ENCODE measurements around the gene ERG28. TPM values are rescaled to one million over a fixed set of nuclear protein-coding genes. Genes with fewer than 3 reads are reported as not detected.

Gene ERG28
- total RNA-seq, 1 experiment from 2014 or later = 18.4 TPM

DNA sequence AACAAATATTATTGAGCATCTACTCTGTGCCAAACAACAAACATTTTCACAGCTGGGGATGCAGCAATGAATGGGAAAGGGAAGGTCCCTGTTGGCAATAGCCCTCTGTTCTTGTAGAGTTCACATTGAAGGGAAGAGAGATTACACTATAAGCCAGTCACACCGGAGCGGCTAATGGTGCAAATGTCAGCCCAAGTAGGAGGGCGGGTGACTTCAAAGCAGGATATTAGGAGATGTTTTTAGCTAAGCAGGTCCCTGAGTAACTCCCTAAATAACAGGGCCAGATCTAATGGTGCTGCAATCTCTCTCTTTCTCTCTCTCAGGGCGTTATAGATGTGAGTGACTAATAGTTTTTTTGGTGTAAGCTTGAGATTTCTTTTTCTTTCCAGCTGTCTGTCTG lies 51.6 kb downstream of the ERG28 start:
- CTCF ChIA-PET = no interaction called here

More for the DNA sequence above, 51.6 kb downstream of the ERG28 start:
- no peak for TF ChIP-seq CBX3 (IDR thresholded peaks at IDR 0.05; ENCODE audit: low read depth)
- TF ChIP-seq SIN3A (IDR thresholded peaks at IDR 0.05; ENCODE audit: low read depth) = no peak
- TF ChIP-seq, protein P1, sequence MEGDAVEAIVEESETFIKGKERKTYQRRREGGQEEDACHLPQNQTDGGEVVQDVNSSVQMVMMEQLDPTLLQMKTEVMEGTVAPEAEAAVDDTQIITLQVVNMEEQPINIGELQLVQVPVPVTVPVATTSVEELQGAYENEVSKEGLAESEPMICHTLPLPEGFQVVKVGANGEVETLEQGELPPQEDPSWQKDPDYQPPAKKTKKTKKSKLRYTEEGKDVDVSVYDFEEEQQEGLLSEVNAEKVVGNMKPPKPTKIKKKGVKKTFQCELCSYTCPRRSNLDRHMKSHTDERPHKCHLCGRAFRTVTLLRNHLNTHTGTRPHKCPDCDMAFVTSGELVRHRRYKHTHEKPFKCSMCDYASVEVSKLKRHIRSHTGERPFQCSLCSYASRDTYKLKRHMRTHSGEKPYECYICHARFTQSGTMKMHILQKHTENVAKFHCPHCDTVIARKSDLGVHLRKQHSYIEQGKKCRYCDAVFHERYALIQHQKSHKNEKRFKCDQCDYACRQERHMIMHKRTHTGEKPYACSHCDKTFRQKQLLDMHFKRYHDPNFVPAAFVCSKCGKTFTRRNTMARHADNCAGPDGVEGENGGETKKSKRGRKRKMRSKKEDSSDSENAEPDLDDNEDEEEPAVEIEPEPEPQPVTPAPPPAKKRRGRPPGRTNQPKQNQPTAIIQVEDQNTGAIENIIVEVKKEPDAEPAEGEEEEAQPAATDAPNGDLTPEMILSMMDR (IDR thresholded peaks at IDR 0.05 in 2 of 3, conservative IDR thresholded peaks at IDR 0.05 in 1 of 3; ENCODE audit: borderline replicate concordance in 1 of 3, insufficient read depth in 1 of 3, low read depth in 2 of 3, low read length in 2 of 3) = no peak
- TF ChIP-seq, protein P2, sequence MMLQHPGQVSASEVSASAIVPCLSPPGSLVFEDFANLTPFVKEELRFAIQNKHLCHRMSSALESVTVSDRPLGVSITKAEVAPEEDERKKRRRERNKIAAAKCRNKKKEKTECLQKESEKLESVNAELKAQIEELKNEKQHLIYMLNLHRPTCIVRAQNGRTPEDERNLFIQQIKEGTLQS (IDR thresholded peaks at IDR 0.05) = no peak
- TF ChIP-seq ELF1 (IDR thresholded peaks at IDR 0.05; ENCODE audit: borderline replicate concordance, low read depth) = no peak
- no peak for TF ChIP-seq YY1 (IDR thresholded peaks at IDR 0.05; ENCODE audit: extremely low read depth, insufficient replicate concordance, low read depth, low read length)
- TF ChIP-seq SRF (IDR thresholded peaks at IDR 0.05; ENCODE audit: low read depth) = no peak
- TF ChIP-seq EZH2phosphoT487 (IDR thresholded peaks at IDR 0.05; ENCODE audit: borderline replicate concordance) = no peak
- TF ChIP-seq POLR2A (IDR thresholded peaks at IDR 0.05; ENCODE audit: borderline replicate concordance, extremely low read depth, insufficient read depth, insufficient read length) = no peak
- no peak for TF ChIP-seq POLR2AphosphoS5 (IDR thresholded peaks at IDR 0.05; ENCODE audit: low read depth, low read length)
- TF ChIP-seq JUND (IDR thresholded peaks at IDR 0.05) = no peak
- TF ChIP-seq RAD21 (IDR thresholded peaks at IDR 0.05; ENCODE audit: low read depth) = no peak
- no peak for TF ChIP-seq ZNF274 (IDR thresholded peaks at IDR 0.05; ENCODE audit: low read depth, low read length)
- TF ChIP-seq EGR1 (IDR thresholded peaks at IDR 0.05; ENCODE audit: low read depth) = no peak
- no peak for TF ChIP-seq CEBPB (IDR thresholded peaks at IDR 0.05; ENCODE audit: low read depth)
- no peak for TF ChIP-seq SP1 (IDR thresholded peaks at IDR 0.05; ENCODE audit: low read depth)
- no peak for TF ChIP-seq TCF7L2 (IDR thresholded peaks at IDR 0.05; ENCODE audit: borderline replicate concordance, extremely low read depth, insufficient read depth, insufficient read length)
- TF ChIP-seq FOSL1 (IDR thresholded peaks at IDR 0.05; ENCODE audit: low read depth) = no peak
- DNase-seq (ENCODE audit: low read depth, low spot score) (no peak), ATAC-seq (no peak)
- Histone ChIP-seq H3K4me2 (ENCODE audit: low read length) (no peak overlapping the region), H3K79me2 (ENCODE audit: insufficient read depth, low read length) (no peaks in the 10 kb centered on the region), H3K27ac (ENCODE audit: low read depth, low read length) (no peak overlapping the region), H4K20me1 (ENCODE audit: insufficient read depth) (no peaks in the 10 kb centered on the region), H3K4me1 (ENCODE audit: control insufficient read depth in 1 of 2, insufficient read depth in 2 of 2, low read length in 2 of 2) (peaks cover 0 to 3% of the 10 kb centered on the region in 2 experiments; a peak in 1 of 4 replicates), H3K27me3 (ENCODE audit: insufficient read depth, low read length) (no peaks in the 10 kb centered on the region), H3K9ac (ENCODE audit: low read length) (no peak overlapping the region), H3K9me3 (ENCODE audit: control insufficient read depth in 1 of 2, insufficient read depth in 1 of 2, low read depth in 1 of 2, low read length in 2 of 2) (no peaks in the 10 kb centered on the region; a peak in 1 of 4 replicates), H2AFZ (ENCODE audit: low read depth, low read length, poor library complexity, severe bottlenecking) (no peak overlapping the region), H3K4me3 (replicated peaks in 1 of 2; ENCODE audit: low read depth in 1 of 2, low read length in 2 of 2) (no peak overlapping the region), H3K36me3 (ENCODE audit: control insufficient read depth in 1 of 2, insufficient read depth in 2 of 2, low read length in 2 of 2) (no peaks in the 10 kb centered on the region), H3K9me2 (ENCODE audit: insufficient read depth) (no peaks in the 10 kb centered on the region)
- ChIA-PET POLR2A (no interaction called here), RAD21 (ENCODE audit: low non-redundant PET in 1 of 2, low total read pairs in 2 of 2, uncharacterized antibody in 2 of 2, unreplicated experiment in 2 of 2) (no interaction called here)
- BruUV-seq (replicated peaks) = no TSS peak
- intact Hi-C loops (cut with micrococcal nuclease) = no loop called here
